ENCODE measurements around the gene MCM5.

MCM5 gene

DNA sequence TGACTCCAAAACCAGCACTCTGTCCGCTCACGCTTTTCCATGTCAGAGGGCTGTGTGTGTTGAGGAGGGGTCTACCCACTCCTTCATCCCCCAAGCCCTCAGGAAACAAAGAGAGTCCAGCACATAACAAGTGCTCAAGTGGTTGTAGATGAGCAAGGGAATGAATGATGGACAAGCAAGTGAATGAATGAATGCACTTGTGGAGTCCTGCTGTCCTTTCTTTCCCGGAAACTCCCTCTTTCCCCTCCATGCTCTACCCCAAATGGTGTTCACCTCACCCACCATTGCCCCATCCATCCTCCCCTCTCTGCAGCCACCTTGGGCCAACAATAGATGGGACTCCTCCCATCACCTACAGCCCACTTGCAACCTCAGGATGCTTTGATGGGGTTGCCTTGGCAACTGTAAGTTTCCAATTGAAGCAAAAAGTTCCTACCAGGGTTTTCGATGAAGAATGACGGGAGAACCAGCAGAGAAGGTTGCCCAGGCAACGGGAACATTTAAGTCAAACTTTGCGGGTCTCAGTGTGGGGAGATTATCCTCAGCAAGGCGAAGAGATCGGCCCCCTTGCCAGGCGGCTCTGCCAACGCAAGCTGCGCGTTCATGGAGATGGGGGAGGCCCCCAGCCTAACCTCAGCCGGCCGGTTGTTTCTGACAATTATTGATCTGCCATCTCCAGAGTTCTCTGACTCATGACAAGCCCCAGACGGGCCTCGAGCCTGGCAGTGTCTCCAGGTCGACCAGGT is 51.1 kb downstream of the MCM5 start:
- TF ChIP-seq RAD21 (IDR thresholded peaks at IDR 0.05; ENCODE audit: low read depth): no peak
- TF ChIP-seq, protein P1, sequence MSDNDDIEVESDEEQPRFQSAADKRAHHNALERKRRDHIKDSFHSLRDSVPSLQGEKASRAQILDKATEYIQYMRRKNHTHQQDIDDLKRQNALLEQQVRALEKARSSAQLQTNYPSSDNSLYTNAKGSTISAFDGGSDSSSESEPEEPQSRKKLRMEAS (IDR thresholded peaks at IDR 0.05): no peak
- TF ChIP-seq, protein P2, sequence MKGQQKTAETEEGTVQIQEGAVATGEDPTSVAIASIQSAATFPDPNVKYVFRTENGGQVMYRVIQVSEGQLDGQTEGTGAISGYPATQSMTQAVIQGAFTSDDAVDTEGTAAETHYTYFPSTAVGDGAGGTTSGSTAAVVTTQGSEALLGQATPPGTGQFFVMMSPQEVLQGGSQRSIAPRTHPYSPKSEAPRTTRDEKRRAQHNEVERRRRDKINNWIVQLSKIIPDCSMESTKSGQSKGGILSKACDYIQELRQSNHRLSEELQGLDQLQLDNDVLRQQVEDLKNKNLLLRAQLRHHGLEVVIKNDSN (IDR thresholded peaks at IDR 0.05): no peak
- TF ChIP-seq CREB1 (IDR thresholded peaks at IDR 0.05; ENCODE audit: low read depth): no peak
- TF ChIP-seq TCF12 (IDR thresholded peaks at IDR 0.05; ENCODE audit: low read depth): no peak
- TF ChIP-seq NFIC (IDR thresholded peaks at IDR 0.05): no peak
- TF ChIP-seq YY1 (IDR thresholded peaks at IDR 0.05; ENCODE audit: low read depth): no peak
- TF ChIP-seq EP300 (IDR thresholded peaks at IDR 0.05; ENCODE audit: borderline replicate concordance): no peak
- TF ChIP-seq, protein P3, sequence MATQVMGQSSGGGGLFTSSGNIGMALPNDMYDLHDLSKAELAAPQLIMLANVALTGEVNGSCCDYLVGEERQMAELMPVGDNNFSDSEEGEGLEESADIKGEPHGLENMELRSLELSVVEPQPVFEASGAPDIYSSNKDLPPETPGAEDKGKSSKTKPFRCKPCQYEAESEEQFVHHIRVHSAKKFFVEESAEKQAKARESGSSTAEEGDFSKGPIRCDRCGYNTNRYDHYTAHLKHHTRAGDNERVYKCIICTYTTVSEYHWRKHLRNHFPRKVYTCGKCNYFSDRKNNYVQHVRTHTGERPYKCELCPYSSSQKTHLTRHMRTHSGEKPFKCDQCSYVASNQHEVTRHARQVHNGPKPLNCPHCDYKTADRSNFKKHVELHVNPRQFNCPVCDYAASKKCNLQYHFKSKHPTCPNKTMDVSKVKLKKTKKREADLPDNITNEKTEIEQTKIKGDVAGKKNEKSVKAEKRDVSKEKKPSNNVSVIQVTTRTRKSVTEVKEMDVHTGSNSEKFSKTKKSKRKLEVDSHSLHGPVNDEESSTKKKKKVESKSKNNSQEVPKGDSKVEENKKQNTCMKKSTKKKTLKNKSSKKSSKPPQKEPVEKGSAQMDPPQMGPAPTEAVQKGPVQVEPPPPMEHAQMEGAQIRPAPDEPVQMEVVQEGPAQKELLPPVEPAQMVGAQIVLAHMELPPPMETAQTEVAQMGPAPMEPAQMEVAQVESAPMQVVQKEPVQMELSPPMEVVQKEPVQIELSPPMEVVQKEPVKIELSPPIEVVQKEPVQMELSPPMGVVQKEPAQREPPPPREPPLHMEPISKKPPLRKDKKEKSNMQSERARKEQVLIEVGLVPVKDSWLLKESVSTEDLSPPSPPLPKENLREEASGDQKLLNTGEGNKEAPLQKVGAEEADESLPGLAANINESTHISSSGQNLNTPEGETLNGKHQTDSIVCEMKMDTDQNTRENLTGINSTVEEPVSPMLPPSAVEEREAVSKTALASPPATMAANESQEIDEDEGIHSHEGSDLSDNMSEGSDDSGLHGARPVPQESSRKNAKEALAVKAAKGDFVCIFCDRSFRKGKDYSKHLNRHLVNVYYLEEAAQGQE (IDR thresholded peaks at IDR 0.05; ENCODE audit: low read depth): no peak
- no peak for TF ChIP-seq TEAD4 (IDR thresholded peaks at IDR 0.05)
- TF ChIP-seq TAF1 (IDR thresholded peaks at IDR 0.05; ENCODE audit: low read depth): no peak
- TF ChIP-seq CEBPB (IDR thresholded peaks at IDR 0.05): no peak
- TF ChIP-seq FOXM1 (IDR thresholded peaks at IDR 0.05; ENCODE audit: borderline replicate concordance, low read depth): no peak
- TF ChIP-seq EGR1 (IDR thresholded peaks at IDR 0.05): no peak
- no peak for TF ChIP-seq ZBTB7A (IDR thresholded peaks at IDR 0.05; ENCODE audit: low read depth)

DNA sequence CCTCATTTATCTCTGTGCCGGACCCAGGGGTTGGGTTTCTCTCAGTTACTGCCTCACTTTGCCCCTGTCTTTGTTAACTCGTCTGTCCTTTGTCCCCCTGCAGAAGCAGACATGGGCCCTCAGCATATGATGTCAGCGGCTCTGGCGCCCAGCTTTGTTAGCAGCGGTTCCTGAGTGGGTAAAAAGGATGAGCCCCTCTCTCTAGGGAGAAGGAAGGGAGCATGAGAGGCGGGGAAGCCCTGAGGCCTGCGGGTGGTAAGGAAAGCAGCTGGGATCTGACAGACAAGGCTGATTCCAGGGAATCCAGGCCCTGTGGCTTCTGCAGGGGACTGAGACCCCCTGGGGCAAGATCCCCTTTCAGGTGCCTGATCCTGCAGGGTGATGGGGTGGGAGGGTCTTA is 51.7 kb downstream of the MCM5 start:
- no peak for TF ChIP-seq TEAD4 (IDR thresholded peaks at IDR 0.05)
- no peak for TF ChIP-seq EP300 (IDR thresholded peaks at IDR 0.05; ENCODE audit: borderline replicate concordance)
- TF ChIP-seq, protein P1 (IDR thresholded peaks at IDR 0.05): no peak
- TF ChIP-seq, protein P3 (IDR thresholded peaks at IDR 0.05; ENCODE audit: low read depth): no peak
- no peak for TF ChIP-seq YY1 (IDR thresholded peaks at IDR 0.05; ENCODE audit: low read depth)
- TF ChIP-seq RAD21 (IDR thresholded peaks at IDR 0.05; ENCODE audit: low read depth): no peak
- TF ChIP-seq FOXM1 (IDR thresholded peaks at IDR 0.05; ENCODE audit: borderline replicate concordance, low read depth): no peak
- no peak for TF ChIP-seq ZBTB7A (IDR thresholded peaks at IDR 0.05; ENCODE audit: low read depth)
- no peak for TF ChIP-seq NFIC (IDR thresholded peaks at IDR 0.05)
- no peak for TF ChIP-seq EGR1 (IDR thresholded peaks at IDR 0.05)
- no peak for TF ChIP-seq CEBPB (IDR thresholded peaks at IDR 0.05)

DNA sequence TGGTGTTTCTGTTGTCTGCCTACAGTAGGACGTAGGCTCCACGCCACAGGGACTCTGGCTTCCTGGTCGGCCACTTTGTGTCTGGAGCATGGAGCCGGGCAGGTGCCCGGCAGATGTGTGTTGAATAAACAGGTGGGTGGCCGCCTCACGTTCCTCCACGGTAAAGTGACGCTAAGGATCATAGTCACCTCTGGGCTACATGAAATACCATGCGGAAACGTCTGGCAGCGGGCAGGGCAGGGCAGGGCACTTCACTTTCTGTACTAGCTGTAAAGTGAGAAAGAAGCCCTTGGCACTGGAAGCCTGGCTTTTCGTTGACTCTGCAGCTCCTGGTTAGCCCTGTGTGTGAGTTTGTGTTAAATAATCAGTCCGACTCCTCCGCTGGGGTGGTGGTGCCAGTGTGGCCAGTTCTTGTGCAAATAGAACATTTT is 52.4 kb downstream of the MCM5 start:
- no peak for TF ChIP-seq CREB1 (IDR thresholded peaks at IDR 0.05; ENCODE audit: low read depth)
- TF ChIP-seq TEAD4 (IDR thresholded peaks at IDR 0.05): no peak

DNA sequence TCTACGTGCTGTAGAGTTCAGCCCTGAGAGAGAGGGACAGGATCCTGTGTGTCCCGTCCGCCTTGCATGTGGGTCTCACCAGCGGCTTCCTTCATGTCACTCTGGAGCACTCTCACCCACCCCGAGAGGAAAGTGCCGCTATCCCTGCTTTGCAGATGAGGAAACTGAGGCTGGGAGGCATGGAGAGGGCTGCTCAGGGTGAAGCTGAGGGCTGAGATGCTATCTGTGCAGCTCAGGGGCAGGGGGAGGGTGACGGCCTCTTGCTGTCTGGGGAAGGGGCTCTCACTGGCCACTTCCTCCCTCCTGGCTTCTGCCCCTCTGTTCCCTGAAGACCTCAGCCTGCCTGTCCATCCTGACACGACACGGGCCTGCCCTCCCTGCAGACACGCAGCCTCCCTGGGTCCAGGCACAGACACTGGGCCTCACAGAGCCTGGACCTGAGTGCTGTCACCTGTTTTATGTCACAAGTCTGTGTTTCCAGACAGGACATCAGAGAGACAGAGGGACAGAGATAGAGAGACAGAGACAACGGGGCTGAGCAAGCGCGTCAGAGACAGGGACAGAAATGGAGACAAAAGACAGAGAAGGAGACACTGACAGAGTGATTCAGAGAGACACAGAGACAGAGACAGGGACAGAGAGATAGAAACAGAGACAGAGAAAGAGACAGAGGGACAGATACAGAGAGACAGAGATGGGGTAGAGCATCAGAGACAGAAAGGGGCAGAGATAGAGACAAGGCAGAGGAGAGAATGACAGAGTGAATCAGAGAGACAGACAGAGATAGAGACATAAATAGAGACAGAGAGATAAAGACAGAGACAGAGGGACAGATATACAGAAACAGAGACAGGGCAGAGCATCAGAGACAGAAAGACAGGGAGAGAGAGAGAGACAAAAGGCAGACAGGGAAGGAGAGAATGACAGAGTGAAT is 53.1 kb downstream of the MCM5 start:
- TF ChIP-seq EP300 (IDR thresholded peaks at IDR 0.05; ENCODE audit: borderline replicate concordance) (no peak), TEAD4 (IDR thresholded peaks at IDR 0.05) (no peak), TAF1 (IDR thresholded peaks at IDR 0.05; ENCODE audit: low read depth) (no peak), YY1 (IDR thresholded peaks at IDR 0.05; ENCODE audit: low read depth) (no peak), ZBTB7A (IDR thresholded peaks at IDR 0.05; ENCODE audit: low read depth) (no peak), RAD21 (IDR thresholded peaks at IDR 0.05; ENCODE audit: low read depth) (no peak), TCF12 (IDR thresholded peaks at IDR 0.05; ENCODE audit: low read depth) (no peak), FOXM1 (IDR thresholded peaks at IDR 0.05; ENCODE audit: borderline replicate concordance, low read depth) (no peak)
- TF ChIP-seq, protein P1 (IDR thresholded peaks at IDR 0.05): no peak

DNA sequence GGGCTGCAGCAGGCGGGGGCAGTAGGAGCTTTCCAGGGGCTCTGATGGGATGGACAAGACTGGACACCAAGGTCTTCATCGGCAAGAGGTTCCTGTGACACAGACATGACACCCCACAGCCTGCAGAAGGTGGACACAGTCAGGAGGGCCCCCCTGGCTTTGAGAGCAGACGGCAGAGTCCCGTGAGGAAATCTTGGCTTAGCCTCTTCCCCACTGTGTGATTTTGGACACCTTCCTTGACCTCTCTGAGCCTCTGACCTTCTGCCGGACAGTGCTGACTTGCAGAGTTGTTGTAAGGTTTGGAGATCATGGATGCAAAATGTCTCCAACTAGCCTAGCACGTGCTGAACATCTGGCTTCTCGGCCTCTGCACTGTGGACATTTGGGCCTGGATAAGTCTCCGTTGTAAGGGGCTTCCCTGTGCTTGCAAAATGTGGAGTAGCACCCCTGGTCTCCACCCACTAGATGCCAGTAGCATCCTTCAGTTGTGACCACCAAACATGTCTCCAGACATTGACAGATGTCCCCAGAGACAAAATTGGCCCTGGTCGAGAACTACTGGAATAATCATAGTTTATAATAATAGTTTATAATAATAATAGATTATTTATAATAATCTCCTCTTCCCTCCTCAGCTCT is 54.6 kb downstream of the MCM5 start:
- TF ChIP-seq RAD21 (IDR thresholded peaks at IDR 0.05; ENCODE audit: low read depth) (peak; percentile 51), ZBTB7A (IDR thresholded peaks at IDR 0.05; ENCODE audit: low read depth) (no peak)

All from Ishikawa (cell line).